ENCODE results near the gene COQ8A.
"Not testable (repeated sequence)": the region's sequence is repeated elsewhere in the genome, so short reads cannot be mapped to it uniquely, and the experiment has no call there.

Gene COQ8A

GRCh38 chr1:226953175-226953800 lies 13.2 kb downstream of the COQ8A start:
- no peak for DNase-seq

DNA sequence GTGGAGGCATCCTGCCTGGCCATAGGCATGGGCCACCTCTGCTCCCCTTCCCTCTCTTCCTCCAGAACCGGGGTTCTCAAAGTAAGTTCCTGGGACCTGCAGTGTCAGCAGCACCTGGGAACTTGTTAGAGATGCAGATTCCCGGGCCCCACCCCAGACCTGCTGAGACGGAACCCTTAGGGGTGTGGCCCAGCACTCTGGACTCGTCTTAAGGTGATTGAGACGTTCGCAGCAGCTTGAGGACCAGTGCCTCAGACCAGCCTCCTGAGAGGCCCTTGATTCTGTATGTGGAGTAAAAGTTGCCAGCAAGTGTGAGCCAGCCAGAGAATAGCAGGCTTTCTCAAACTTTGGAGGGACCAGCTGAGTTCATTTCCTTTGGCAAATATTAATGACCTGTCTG lies 14.2 kb downstream of the COQ8A start:
- DNase-seq = no peak

- DNase-seq = no peak
Measured at GRCh38 chr1:226954777-226955176, 14.7 kb downstream of the COQ8A start.

DNA sequence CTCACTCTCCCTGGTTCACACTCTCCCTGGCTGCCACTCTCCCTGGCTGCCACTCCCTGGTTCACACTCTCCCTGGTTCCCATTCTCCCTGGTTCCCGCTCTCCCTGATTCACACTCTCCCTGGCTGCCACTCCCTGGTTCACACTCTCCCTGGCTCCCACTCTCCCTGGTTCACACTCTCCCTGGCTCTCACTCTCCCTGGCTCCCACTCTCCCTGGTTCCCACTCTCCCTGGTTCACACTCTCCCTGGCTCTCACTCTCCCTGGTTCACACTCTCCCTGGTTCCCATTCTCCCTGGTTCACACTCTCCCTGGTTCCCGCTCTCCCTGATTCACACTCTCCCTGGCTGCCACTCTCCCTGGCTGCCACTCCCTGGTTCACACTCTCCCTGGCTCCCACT lies 15.8 kb downstream of the COQ8A start:
- not testable (repeated sequence) for DNase-seq

DNA sequence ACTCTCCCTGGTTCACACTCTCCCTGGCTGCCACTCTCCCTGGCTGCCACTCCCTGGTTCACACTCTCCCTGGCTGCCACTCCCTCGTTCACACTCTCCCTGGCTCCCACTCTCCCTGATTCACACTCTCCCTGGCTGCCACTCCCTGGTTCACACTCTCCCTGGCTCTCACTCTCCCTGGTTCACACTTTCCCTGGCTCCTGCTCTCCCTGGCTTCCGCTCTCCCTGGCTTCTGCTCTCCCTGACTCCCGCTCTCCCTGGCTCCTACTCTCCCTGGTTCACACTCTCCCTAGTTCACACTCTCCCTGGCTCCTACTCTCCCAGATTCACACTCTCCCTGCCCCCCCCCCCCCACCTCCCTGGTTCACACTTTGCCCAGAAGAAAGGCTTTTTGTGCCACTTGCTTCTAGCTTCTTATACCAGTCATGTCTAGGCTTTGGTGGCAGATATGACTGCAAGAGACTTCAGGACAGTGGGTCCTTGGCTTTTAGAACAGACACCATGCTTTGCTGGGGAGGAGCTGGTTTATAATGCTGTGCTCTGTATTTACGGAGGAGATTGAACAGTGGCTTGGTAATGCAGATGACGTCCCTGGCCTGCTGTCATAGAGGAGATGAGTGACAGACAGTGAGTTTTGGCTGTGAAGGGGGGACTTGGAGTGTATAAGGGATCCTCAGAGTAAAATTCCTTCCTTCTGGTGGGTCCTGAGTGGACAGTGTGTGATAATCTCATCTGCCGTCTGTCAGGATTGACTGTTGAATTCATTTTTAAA lies 17.0 kb downstream of the COQ8A start:
- no peak for DNase-seq

GRCh38 chr1:226957714-226958113 lies 17.6 kb downstream of the COQ8A start:
- no peak for DNase-seq

- no peak for DNase-seq
Measured at GRCh38 chr1:226958300-226958699, 18.2 kb downstream of the COQ8A start.

GRCh38 chr1:226960256-226960655 lies 20.2 kb downstream of the COQ8A start:
- DNase-seq = no peak

DNA sequence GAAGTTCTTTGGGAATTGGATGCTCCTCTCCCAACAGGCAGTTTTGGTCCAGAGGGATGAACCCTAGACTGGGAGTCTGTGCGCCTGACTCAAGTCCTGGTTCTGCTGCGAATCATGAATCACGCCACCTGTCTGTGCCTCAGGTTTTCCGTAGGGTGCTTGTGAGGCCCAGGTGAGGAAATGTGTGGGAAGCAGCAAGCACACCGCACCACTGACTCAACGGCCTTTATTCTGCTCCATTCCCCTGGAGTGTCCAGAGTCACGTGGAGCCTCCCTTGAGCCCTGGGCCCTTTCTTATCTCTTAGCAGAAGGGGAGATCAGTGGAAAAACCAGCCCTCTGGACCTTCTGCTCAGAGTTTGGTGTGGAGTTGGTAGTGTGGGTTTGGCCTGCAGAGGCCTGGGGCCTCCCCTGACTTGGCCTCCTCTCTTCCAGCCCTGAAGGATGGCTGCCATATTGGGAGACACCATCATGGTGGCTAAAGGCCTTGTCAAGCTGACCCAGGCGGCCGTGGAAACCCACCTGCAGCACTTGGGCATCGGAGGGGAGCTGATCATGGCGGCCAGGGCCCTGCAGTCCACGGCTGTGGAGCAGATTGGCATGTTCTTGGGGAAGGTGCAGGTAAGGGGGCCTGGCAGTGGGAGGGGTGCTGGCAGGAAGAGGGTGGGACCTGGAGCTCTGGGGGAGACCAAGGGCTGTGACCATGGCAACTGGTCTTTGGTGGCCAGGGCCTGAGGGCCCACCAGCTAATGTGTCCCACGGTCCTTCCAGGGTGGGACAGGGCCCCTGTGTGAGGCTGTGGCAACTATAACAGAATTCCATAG lies 21.1 kb downstream of the COQ8A start:
- DNase-seq = no peak

GRCh38 chr1:226962421-226963391 lies 22.6 kb downstream of the COQ8A start:
- no peak for DNase-seq

- no peak for DNase-seq
Measured at GRCh38 chr1:226964068-226964425, 24.0 kb downstream of the COQ8A start.

- DNase-seq = no peak
Measured at GRCh38 chr1:226964611-226965486, 24.8 kb downstream of the COQ8A start.

DNA sequence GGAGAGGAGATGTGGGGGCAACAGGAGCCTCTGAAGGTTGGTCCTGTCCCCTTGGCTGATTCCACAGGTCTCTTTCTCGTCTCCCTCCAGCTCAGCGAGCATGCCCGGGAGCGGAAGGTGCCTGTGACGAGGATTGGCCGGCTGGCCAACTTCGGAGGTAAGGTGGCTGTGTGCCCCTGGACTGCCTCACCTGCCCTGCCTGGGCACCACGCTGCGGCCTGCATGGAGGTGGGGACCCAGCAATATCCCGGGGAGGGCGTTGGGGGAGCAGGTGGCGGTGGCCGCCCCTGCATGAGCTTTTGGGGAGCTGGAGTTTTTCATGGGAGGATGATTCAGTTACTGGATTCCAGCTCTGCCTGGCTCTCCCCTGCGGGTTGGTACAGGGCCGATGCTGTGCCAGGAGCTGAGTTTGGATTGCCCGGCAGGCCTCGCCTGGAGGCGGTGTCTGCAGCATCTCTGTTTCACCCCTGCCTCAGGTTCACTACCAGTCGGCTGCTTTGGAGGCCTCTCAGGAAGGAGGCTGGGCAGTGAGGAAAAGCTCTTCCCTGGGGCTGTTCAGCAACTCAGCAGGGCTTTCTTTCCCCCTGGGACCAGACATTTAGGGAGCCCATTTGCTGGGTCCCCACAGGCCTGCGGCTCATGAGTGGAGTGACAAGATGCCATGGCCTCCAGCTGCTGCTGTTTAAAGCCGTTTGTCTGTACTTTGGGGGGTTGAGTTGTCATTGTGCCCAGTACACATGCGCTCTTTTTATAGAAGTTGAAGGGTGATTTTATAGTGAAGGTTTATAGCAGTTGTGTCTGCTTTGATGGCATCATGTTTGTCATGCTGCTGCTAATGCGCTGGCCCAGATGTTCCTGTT lies 25.7 kb downstream of the COQ8A start:
- DNase-seq = no peak

GRCh38 chr1:226966683-226967082 lies 26.6 kb downstream of the COQ8A start:
- DNase-seq = no peak

GRCh38 chr1:226967665-226968064 lies 27.6 kb downstream of the COQ8A start:
- DNase-seq = no peak

DNA sequence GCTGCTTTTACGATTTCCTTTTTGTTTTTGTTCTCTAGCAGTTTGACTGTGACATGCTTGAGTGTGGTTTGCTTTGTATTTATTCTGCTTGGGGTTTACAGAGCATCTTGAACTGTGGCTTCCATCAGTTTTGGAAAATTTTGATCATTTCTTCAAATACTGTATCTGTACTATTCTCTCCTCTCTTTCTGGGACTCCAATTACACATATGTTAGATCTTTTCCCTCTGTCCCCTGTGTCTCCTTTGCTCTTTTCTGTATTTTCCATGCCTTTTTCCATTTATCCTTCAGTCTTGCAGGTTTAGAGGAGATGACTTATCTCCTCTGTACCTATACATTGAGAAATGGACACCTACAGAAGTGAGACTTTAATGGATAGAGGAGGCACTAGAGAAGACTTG lies 31.7 kb downstream of the COQ8A start:
- DNase-seq = no peak

DNA sequence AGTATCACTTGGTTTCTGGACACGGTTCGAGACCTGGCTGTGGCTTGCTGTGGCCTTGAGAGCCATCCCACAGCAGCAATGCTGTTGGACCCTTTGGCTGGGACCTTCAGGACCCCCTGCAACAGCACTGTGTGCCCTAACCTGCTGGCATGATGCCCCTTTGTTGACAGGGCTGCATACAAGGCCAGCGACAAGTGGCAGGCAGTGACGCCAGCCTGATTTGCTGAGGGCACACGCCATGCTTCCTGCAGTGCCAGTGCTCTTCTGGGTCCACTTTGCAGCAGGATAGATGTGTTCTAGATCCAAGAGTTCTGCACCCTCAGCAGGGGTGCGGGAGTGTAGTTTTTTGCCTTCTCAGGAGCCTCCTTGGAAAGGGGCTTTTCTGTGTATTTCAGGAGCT lies 32.8 kb downstream of the COQ8A start:
- DNase-seq = no peak

DNA sequence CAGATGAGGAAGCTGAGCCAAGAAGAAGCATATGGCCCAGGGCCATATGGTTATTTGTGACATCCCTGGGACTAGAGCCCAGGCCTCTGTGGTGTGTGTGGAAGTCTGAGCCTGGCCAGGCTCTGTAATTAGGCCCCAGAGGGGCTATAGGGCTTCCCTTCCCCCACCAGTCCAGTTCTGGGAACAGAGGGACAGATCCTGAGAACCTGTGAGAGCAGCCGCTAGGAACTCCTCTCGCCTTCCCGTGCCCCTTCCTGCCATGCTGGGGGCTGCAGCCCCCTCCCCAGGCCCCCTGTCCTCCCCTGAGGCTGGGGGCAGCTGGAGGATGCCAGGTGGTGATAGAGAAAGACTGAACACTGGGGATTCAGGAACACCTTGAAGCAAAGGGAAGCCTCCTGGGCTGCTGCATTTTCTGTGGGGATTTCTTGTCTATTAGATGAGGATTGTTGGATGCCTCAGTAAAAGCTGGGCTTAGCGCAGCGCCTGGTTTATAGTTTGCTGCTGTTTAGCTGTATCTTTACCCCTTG lies 33.3 kb downstream of the COQ8A start:
- DNase-seq = no peak

GRCh38 chr1:226973898-226974543 lies 33.9 kb downstream of the COQ8A start:
- no peak for DNase-seq

All from CD4-positive, alpha-beta T cell treated with Interleukin-15 for 1 hour (primary cell).